IMR-90 (cell line): ENCODE results near the gene WNT16.

Experiments
- BHLHE40 ChIP-seq: fragments of 150-350 bp; IDR thresholded peaks from 2 replicates; pipeline ENCODE4 v1.6.1; 2016; ENCODE audit warnings: mild to moderate bottlenecking, low read depth, low read length
- CEBPB ChIP-seq: IDR thresholded peaks from 2 replicates; pipeline ENCODE4 v1.6.1; 2012; ENCODE audit warnings: low read depth, low read length, improper control_type of control experiment
- CHD1 ChIP-seq: IDR thresholded peaks from 2 replicates; pipeline ENCODE4 v1.6.1; 2012; ENCODE audit warnings: low read depth, low read length, improper control_type of control experiment
- CTCF ChIP-seq: conservative IDR thresholded peaks from 2 replicates; pipeline ENCODE4 v1.5.1; 2012; ENCODE audit warnings: mild to moderate bottlenecking, low read depth, low read length, improper control_type of control experiment
- MAFK ChIP-seq: IDR thresholded peaks from 2 replicates; pipeline ENCODE4 v1.6.1; 2012; ENCODE audit warnings: low read depth, low read length, improper control_type of control experiment
- MXI1 ChIP-seq: IDR thresholded peaks from 2 replicates; pipeline ENCODE4 v1.6.1; 2012; ENCODE audit warnings: low read depth, mild to moderate bottlenecking, low read length, moderate library complexity, borderline replicate concordance
- POLR2A ChIP-seq: IDR thresholded peaks from 2 replicates; pipeline ENCODE4 v1.6.1; 2012; ENCODE audit warnings: mild to moderate bottlenecking, low read depth, low read length
- RAD21 ChIP-seq: IDR thresholded peaks from 2 replicates; pipeline ENCODE4 v1.6.1; 2012; ENCODE audit warnings: low read length, improper control_type of control experiment
- RFX5 ChIP-seq: IDR thresholded peaks from 2 replicates; pipeline ENCODE4 v1.8.0; 2012; ENCODE audit warnings: low read depth, mild to moderate bottlenecking, low read length, moderate library complexity
- SMC3 ChIP-seq: fragments of 150-350 bp; IDR thresholded peaks from 2 replicates; pipeline ENCODE4 v1.6.1; 2016; ENCODE audit warnings: low read depth, mild to moderate bottlenecking, antibody characterized with exemption, low read length, moderate library complexity

- TF ChIP-seq CTCF (no peak), SMC3 (no peak), RAD21 (no peak), MAFK (no peak), POLR2A (no peak), MXI1 (no peak), CHD1 (no peak), BHLHE40 (no peak), CEBPB (no peak), RFX5 (no peak)
These were observed 10.3 kb downstream of the WNT16 start for GRCh38 chr7:121339082-121339481.
